Measurements from ENCODE around the gene C1RL.

DNA sequence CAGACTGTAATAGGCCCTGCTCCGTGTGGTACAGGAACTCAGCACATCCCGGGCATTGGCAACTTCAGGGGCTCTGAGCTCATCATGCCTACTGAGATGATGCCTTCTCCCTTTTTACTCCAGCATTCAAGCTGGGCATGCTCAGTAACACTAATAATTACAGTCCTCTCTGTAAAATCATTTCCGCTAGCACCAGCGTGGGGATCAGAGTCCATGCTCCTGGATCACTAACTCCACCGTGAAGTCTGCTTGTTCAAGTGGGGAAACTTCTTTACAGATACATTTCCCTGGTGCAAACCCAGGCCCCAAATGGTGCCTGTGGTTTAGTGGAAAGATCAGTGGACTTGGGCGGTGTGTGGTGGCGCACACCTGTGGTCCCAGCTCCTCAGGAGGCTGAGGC lies 37.9 kb upstream of the C1RL start:
- TF ChIP-seq POLR2A (IDR thresholded peaks at IDR 0.05) (no peak), POLR2AphosphoS5 (IDR thresholded peaks at IDR 0.05; ENCODE audit: insufficient read depth in 1 of 2, low read depth in 1 of 2) (no peak)
- TF ChIP-seq, protein P1, sequence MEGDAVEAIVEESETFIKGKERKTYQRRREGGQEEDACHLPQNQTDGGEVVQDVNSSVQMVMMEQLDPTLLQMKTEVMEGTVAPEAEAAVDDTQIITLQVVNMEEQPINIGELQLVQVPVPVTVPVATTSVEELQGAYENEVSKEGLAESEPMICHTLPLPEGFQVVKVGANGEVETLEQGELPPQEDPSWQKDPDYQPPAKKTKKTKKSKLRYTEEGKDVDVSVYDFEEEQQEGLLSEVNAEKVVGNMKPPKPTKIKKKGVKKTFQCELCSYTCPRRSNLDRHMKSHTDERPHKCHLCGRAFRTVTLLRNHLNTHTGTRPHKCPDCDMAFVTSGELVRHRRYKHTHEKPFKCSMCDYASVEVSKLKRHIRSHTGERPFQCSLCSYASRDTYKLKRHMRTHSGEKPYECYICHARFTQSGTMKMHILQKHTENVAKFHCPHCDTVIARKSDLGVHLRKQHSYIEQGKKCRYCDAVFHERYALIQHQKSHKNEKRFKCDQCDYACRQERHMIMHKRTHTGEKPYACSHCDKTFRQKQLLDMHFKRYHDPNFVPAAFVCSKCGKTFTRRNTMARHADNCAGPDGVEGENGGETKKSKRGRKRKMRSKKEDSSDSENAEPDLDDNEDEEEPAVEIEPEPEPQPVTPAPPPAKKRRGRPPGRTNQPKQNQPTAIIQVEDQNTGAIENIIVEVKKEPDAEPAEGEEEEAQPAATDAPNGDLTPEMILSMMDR (IDR thresholded peaks at IDR 0.05): no peak

All from vagina (tissue), 2 donors.